COLO829 (cell line): ENCODE results near the gene GPC5.
A peak's percentile ranks its signal among the peaks of the same experiment; 100 is the strongest.

Experiments used
- DNase-seq: peaks from one replicate; pipeline ENCODE4 v3.0.0; 2012; ENCODE audit warnings: low spot score

Gene GPC5

DNA sequence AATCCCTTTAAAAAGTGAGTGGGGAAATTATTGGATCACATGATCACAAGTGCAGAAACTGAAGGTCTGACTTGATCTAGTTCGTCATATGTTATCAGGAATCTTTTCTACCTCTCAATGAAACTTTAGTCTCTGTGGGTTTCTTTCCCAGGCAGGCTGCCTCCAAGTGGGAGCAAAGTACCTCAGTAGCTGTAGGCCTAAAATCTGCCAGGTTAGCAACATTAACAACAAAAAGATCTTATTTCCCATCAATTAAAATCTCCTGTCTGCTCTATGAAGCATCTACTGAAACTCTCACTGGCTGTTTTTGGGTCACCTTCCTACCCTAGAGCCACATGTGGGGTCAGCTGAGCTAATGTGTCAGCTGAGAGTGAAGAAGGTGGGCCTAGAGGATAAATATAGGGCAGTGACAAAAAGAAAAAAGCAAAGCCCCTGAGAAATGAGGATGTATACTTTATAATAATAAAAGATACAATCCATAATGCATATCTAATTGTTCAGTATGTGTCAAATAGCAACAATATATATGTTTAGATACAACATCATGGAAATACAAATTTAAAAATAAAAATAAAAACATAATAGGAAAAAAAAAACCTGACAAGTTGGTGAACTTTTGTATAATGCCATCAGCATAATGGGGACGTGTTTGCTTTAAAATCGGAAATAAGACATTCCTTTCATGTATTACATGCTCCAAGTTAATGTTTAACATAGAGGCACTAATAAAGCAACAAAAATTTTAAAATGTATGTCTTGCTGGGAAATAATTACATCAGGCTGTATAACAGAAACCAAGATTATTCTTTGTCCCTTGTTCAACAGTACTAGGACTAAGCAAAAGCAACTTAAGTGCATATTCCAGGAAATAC is 141.1 kb downstream of the GPC5 start:
- DNase-seq = no peak

DNA sequence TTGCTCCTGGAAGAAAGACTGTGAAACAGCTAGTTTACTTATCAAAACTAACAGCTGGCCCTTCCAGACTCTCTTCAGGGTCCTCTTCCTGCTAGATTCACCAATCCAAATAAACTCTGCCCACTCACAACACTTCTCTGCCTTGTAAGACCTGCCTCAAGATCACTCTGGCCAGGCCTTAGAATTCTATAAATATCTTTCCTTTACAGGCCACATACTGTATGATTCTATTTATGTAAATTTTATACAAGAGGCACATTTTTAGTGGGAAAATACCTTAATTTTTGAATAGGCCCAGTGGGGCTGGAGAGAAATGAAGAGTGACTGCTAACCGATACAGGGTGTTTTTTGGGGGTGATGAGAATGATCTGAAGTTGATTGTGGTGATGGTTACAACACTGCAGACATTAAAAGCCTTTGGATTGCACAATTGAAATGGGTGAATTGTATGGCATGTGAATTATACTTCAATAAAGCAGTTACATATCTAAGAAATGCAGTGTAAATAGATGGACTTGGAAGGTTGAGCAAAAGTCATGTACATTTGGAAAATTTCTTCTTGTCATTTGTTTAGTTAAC is 141.8 kb downstream of the GPC5 start:
- DNase-seq = no peak

DNA sequence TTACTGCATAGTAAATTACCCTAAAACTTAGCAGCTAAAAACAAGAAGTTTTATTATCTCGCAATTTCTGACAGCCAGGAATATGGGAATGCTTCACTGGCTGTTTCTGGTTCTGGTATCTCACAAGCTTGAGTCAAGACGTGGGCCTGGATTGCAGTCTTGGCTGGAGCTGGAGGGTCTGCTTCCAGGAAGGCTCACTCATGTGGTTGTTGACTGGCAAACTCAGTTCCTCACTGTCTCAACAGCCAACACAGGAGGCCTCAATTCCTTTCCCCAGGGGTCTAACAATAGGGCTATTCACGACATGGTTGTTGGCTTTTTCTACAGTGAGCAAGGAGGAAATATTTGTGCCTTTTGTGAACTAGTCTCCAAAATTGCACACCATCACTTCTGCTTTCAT is 146.3 kb downstream of the GPC5 start:
- peak; percentile 67 for DNase-seq

DNA sequence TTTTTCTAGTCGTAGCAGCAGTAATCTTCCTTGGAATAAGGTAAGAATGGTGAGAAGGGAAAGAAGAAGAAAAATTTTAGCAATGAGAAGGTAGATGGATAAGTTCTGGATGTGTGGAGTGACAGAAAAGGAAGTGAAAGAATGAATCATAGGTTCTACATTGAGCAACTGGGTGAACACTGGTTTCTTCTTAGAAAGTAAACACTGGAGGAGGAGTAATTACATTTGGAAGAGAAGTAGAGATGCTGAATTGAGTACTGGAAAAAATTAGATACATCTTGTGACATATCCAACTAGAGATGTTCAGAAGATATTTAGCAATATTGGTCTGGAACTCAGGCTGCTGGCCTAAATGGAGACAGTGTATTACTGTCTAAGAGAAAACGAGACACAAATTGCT is 148.5 kb downstream of the GPC5 start:
- no peak for DNase-seq

DNA sequence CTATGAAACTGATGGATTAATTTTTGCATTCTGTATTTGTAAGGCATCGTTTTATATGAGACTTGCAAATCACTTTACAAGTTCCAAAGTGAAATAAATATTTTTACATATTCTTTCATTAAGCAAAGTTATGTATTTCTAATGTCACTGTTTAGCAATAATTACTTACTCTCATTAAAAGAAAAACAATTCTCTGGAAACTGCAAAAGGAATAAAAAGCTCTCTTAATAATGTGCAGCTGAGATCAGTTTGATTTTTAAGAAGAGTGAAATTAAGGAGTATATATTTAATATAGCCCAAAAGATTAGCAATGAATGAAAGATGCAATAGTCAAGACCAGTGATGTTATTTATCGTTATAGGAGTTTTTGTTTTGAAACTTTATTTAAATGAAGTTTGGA is 155.2 kb downstream of the GPC5 start:
- DNase-seq = no peak

DNA sequence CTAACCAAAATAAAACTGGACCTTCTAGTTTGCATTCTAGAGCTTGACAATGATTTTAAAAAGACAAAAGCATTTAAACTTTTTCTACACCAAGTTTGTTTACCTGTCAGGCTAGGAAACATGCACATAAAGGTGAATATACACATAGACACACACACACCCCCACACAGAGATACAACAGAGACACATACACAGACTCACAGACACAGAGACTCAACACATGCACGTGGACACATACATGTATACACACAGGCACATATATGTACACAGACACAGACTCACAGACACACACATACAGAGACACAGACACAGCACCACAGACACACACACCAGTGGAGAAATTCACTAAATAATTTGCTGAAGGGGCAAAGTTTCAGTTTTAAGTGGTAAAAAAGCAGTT is 155.7 kb downstream of the GPC5 start:
- DNase-seq = no peak

DNA sequence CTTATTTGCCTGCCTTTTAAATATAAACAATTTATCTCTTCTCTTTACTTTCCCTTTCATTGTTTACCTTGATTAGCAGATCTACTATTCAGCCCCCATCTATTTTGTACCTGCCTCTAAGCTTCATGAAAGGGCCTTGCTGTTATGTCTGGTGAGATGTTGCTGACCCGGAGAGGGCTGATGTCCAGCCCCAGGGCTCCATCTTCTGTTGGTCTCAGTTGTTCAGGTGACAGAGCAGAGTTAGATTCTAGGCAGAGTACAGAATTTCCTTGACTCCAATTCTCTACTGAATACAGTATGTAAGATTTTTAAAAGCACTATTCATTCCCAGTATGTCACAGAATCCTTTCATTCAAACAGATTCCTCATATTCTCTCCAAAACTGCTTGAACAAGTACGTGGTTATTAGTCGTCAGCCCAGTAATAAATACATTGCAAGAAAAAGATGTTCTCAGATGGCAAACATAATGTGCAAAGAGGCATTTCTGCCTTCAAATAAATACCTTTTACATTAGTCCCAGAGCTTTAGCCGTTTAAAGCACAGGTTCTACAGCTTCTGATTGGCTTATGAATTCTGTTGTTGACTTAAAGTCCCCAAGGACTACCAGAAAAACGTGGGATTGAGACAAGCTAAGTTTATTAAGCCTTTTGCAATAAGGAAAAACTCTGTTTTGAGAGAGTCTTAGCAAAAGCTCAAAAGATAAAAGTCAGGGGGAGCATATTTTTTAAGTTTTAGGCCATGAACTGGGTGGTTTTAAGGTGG is 159.1 kb downstream of the GPC5 start:
- DNase-seq = no peak

DNA sequence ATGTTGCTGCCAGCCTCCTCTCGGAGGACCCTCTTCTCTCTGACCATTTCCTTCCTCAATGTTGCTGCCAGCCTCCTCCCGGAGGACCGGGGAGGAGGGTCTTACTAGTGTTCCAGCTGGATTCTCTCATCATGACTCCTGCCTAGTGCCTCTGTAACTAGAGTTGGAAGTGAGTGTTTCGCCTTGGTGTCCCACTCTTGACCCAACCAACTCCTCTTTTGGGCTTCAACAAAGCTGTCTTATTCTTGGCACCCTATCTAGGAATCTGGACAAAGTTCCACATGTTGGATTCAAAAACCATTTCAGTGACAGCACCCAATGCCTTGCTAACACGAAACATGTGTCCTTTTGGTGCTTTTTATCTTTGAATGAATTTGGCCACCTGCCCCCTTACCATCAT is 165.4 kb downstream of the GPC5 start:
- DNase-seq = no peak

DNA sequence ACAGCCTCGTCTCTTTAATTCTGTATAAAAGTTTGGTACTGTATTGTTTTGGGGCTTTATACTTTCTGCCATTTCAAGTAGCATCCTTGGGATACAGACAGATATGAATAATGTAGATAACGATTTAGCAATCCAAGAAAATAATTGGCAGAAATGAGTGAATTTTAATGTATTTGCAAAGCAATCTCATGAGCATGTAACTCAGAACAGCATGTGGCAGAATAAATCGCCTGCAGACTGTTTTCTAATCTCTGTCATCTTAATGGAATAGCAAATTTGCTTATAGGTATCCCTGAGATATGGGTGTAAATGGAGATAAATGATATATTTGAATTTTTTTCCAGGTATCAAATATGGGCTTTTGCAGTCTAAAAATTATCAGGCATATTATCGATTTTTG is 166.0 kb downstream of the GPC5 start:
- no peak for DNase-seq

DNA sequence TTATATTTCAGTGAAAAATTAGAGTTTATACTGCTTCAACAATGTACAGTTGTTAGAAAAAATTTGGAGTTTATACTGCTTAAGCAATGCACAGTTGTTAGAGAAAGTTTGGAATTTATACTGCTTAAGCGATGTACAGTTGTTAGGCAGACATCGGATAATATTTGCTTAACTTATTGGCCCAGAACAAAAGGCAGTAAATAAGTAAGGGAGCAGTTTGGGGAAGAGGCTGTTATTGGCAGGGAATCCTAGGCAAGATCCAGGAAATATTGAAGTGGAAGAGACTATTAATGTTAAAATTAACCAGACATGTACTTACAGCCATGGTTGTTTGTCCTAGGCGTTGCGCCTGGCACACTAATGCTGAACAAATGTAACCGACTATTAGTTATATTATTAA is 166.9 kb downstream of the GPC5 start:
- DNase-seq = no peak

DNA sequence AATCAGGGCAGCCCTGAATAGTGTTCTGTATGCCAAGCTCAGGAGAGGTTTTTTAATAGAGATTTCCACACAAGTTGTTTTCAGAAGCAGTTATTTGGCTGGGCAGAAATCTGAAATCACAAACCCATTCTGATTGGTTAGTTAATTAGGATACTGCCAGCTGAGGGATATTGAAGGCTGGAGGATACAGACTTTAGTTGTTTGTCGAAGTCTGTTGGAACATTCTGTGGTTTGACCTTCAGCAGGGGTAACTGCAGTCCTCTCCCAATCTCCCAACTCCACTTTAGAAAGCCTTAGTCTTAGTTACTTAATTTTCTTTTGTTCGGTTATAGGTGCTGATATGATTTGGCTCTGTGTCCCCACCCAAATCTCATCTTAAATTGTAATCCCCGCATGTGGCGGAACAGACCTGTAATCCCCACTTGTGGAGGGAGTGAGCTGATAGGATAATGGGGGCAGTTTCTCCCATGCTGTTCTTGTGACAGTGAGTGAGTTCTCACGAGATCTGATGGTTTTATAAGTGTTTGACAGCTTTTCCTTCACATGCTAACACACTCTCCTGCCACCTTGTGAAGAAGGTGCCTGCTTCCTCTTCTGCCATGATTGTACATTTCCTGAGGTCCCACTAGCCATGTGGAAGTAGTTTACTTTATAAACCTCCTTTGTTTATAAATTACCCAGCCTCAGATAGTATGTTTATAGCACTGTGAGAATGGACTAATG is 169.2 kb downstream of the GPC5 start:
- no peak for DNase-seq

DNA sequence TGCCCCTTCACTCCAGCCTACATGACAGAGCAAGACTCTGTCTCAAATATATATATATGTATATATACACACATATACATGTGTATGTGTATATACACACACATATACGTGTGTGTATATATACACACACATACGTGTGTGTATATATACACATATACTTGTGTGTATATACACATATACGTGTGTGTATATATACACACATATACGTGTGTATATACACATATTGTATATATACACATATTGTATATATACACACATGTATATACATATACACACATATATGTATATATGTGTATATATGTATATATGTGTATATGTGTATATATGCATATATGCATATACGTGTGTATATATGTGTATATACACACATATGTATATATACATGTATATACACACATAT is 173.3 kb downstream of the GPC5 start:
- no peak for DNase-seq

DNA sequence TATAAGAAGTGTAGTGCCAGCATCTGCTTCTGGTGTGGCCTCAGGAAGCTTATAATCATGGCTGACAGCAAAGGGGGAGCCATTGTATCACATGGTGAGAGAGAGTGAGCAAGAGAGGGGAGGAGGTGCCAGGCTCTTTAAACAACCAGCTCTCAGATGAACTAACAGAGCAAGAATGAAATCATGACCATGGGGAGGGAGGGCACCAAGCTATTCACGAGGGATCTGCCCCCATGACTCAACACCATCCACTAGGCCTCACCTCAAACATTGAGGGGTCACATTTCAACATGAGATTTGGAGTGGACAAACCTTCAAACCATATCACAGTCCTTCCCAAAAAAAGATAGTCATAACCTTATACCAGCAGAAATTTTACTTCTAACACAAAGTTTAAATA is 174.0 kb downstream of the GPC5 start:
- no peak for DNase-seq

DNA sequence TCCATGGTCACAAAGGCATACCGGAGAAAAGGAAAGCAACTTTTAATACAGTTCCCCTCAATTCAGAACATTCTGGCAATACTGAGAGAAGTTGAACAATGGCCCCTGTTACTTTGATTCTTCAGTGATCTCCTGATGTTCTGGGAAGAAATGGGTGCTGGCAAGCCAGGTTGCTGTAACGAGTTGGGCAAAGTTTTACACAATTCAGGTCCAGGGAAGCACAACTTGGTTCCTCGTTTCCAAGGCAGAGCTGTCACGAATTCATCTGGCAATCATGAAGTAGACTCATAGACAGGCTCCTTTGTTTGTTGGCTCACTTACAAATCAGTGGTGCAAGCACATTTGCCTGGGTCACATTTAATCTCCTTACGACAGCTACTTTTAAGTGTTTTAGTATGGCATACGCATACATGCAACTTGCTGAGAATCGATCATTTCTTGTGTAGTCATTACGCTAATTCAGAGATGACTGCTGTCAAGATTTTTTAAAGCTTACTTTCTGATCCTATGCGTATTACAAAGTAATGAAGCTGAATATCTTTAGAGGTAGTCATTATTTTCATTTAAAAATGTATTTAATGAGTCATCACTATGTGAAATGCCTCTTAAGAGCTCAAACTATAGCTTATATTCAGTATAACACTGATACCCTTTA is 174.7 kb downstream of the GPC5 start:
- DNase-seq = no peak

DNA sequence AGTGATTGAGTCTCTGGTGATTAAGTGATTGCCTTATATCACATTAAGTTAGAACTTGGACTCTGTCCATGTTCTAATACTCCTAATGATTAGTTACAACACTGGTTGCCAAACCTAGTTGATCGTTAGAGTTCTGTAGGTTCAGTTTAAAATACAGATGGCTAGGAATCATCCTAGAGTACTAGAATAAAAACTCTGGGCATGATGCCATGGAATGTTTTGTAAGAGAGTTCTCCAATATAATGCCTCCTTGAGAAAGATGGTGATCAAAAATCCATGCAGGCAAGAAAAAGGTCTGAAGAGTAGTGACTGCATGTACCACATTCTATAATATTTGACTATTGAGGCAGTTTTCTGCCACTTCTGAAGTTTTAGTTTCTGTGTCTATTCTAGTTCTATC is 176.3 kb downstream of the GPC5 start:
- no peak for DNase-seq

DNA sequence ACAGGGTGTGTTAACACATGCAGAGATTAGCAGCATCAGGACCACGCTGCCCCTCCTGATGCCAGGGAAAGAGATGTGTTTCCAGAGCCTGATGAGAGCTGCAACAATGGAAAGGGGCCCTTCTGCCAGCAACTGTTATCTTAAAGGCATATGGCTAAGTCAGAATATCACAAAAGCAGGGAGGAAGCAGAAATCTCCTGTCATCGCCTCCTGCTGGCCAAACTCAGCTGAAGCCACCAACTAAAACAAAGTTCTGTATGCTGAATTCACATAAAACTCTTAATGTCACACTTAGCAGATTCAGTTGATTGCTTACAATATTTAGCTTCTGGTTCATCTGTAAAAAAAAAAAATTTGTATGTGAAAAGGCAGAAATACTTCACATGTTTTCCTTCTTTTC is 178.2 kb downstream of the GPC5 start:
- peak; percentile 8 for DNase-seq

DNA sequence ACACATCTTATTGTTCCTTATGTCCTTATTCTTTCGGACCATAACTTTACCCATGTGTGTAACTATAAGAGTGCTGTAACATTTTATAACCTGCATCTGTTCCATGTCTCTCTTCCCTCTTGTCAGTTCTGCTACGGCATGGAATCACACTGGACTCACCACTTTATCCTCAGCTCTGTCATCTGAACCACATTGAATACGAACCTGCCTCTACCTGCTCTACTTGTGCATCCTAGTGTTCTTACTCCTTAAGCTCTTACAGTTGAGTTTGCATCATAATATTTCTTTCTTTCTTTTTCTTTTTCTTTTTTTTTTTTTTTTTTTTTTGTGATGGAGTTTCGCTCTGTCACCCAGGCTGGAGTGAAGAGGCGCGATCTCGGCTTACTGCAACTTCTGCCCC is 180.9 kb downstream of the GPC5 start:
- DNase-seq = no peak

DNA sequence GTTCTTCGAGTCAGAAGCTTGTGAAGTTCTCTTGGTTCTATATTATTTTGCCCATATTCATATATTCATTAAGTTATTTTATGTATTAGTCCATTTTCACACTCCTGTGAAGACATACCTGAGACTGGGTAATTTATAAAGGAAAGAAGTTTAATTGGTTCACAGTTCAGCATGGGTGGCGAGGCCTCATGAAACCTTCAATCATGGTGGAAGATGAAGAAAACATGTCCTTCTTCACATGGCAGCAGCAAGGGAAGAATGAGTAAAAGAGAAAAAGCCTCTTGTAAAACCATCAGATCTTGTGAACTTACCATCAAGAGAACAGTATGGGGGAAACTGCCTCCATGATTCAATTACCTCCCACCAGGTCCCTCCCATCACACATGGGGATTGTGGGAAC is 182.3 kb downstream of the GPC5 start:
- no peak for DNase-seq

DNA sequence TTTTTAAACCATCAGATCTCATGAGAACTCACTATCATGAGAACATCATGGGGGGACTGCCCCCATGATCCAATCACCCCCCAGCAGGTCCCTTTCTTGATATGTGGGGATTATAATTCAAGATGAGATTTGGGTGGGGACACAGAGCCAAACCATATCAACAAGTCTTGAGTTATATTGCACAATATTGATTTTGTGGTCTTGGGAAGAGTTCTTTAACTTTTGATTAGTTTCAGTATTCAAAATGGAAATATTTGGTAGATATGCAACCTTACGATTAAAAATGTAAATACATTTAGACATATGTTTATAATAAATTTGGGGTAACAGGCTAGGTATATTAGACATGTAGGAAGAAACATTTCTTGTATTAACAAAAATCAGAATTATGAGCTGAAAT is 188.2 kb downstream of the GPC5 start:
- DNase-seq = no peak

DNA sequence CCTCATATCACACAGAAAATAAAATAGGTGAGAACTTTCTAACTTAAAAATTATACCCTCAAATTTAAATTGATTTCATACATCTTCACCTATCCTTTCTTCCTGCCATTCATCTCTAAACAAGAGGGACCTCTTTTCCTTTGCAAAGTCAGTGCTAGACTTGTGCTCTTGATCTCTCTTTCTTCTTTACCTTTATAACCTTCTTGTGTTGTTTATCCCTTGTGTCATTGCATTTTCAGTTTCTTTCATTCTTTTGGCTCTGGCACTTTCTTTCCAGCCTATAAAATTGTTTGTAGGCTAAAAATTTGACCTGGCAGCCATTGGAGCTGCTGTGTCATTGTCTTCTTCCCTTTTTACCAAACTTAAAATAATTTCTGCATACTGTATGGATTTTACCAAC is 190.1 kb downstream of the GPC5 start:
- DNase-seq = no peak

DNA sequence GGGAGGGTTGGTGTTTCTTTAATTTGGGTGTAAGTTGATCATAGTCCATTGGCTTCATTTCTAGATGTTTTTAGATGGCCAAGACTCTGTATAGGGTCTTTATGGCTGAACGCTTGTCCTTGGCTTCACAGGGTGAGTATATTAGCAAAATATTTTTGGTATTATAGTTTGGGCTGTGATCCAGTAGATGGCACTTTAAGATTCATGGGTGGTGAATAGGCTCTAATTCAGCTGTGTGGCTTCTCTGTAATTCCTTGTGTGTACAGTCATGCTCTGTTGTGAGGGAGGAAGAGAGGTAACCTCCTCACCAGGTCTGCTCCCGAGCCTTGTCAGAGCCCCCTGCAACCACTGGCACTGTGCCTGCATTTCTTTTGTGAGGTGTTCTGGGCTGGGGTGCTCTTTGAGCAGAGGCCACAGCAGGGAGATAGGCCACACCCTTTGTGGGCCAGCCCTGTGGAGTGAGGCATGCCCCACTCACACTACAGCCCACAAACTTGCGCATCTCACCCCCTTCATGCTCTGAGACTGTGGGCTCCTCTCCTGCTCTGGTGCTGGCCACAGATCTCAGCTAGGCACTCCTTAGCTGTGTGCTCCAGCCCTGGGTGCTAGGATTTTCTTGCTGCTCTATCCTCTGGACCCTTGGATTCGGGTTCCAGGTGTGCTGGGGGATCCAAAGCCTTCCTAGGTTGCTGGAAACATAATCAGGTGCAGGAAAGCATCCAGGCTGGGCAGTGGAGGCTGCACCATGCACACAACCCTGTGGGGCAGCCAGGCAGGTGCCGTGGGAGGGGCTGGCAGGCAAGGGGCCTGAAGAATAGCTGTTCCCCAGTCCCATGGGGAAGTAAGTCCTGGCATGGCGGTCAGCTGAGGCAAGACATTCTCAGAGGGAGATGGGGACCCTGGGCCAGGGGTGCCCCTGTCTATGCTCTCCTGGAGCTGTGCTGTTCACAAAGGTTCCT is 193.9 kb downstream of the GPC5 start:
- DNase-seq = no peak
